NT2/D1 (cell line): ENCODE measurements around the gene TSR3.

Experiments used
- DNase-seq: peaks from one replicate; pipeline ENCODE4 v3.0.0-alpha.2; 2011; ENCODE audit warnings: low read depth, low spot score
- H3K27me3 ChIP-seq: 2 replicates; pipeline ENCODE4 v1.6.0; 2011; ENCODE audit warnings: mild to moderate bottlenecking; ENCODE audit not compliant: insufficient read length, insufficient read depth
- H3K36me3 ChIP-seq: 2 replicates; pipeline ENCODE4 v1.6.1; 2011; ENCODE audit warnings: mild to moderate bottlenecking, low read length, mixed read lengths; ENCODE audit not compliant: insufficient read depth, insufficient read length
- H3K4me1 ChIP-seq: 2 replicates; pipeline ENCODE4 v1.5.1; 2011; ENCODE audit not compliant: insufficient read depth, insufficient read length
- H3K4me3 ChIP-seq: 2 replicates; pipeline ENCODE4 v1.5.1; 2011; ENCODE audit warnings: low read depth; ENCODE audit not compliant: insufficient read length
- H3K9ac ChIP-seq: 2 replicates; pipeline ENCODE4 v1.6.0; 2011; ENCODE audit warnings: low read depth; ENCODE audit not compliant: insufficient read length
- H3K9me3 ChIP-seq: 2 replicates; pipeline ENCODE4 v1.5.1; 2011; ENCODE audit warnings: mild to moderate bottlenecking, low read length; ENCODE audit not compliant: insufficient read depth
- SUZ12 ChIP-seq: IDR thresholded peaks from 2 replicates; pipeline ENCODE4 v1.6.1; 2011; ENCODE audit not compliant: insufficient read length, insufficient read depth; ENCODE audit errors: extremely low read depth
- YY1 ChIP-seq: IDR thresholded peaks from 2 replicates; pipeline ENCODE4 v1.6.1; 2011; ENCODE audit not compliant: insufficient read length, insufficient read depth
- ZNF274 ChIP-seq: IDR thresholded peaks from 2 replicates; pipeline ENCODE4 v1.6.1; 2011; ENCODE audit warnings: mild to moderate bottlenecking, low read depth, low read length

TSR3 gene

GRCh38 chr16:1375741-1376410 is 24.2 kb upstream of the TSR3 start:
- no peak for DNase-seq
- peak overlapping the region; percentile 8 for H3K9ac ChIP-seq
- H3K4me1 ChIP-seq: peaks cover 26% of the 10 kb centered on the region
- TF ChIP-seq ZNF274 (no peak), YY1 (no peak), SUZ12 (no peak)
- H3K36me3 ChIP-seq: peaks cover 47% of the 10 kb centered on the region
- no peak overlapping the region for H3K4me3 ChIP-seq
- no peaks in the 10 kb centered on the region for H3K9me3 ChIP-seq
- peaks cover 3% of the 10 kb centered on the region for H3K27me3 ChIP-seq

GRCh38 chr16:1375298-1375640 is 23.6 kb upstream of the TSR3 start:
- Histone ChIP-seq H3K27me3 (peaks cover 3% of the 10 kb centered on the region), H3K36me3 (peaks cover 50% of the 10 kb centered on the region), H3K9me3 (no peaks in the 10 kb centered on the region), H3K9ac (peak overlapping the region; percentile 8), H3K4me1 (peaks cover 26% of the 10 kb centered on the region), H3K4me3 (no peak overlapping the region)
- no peak for TF ChIP-seq SUZ12
- no peak for TF ChIP-seq YY1
- no peak for TF ChIP-seq ZNF274
- DNase-seq: no peak

GRCh38 chr16:1374418-1375297 is 23.0 kb upstream of the TSR3 start:
- Histone ChIP-seq H3K36me3 (peaks cover 56% of the 10 kb centered on the region), H3K4me1 (peaks cover 26% of the 10 kb centered on the region)
- TF ChIP-seq YY1: no peak
- TF ChIP-seq ZNF274: no peak
- no peak for TF ChIP-seq SUZ12

GRCh38 chr16:1372292-1372950 is 20.7 kb upstream of the TSR3 start:
- DNase-seq: no peak
- TF ChIP-seq SUZ12 (no peak), YY1 (no peak)
- Histone ChIP-seq H3K4me3 (no peak overlapping the region), H3K9ac (no peak overlapping the region), H3K27me3 (no peaks in the 10 kb centered on the region), H3K36me3 (peaks cover 59% of the 10 kb centered on the region), H3K4me1 (peaks cover 17% of the 10 kb centered on the region), H3K9me3 (no peaks in the 10 kb centered on the region)

More at GRCh38 chr16:1374418-1375297, 23.0 kb upstream of the TSR3 start:
- Histone ChIP-seq H3K27me3 (peaks cover 3% of the 10 kb centered on the region), H3K4me3 (no peak overlapping the region), H3K9ac (peak overlapping the region; percentile 17), H3K9me3 (no peaks in the 10 kb centered on the region)
- no peak for DNase-seq

- Histone ChIP-seq H3K4me1 (peaks cover 14% of the 10 kb centered on the region), H3K36me3 (peaks cover 62% of the 10 kb centered on the region)
Measured at GRCh38 chr16:1371054-1371978, 19.6 kb upstream of the TSR3 start.

GRCh38 chr16:1367486-1368174 is 16.0 kb upstream of the TSR3 start:
- Histone ChIP-seq H3K9me3 (no peaks in the 10 kb centered on the region), H3K27me3 (no peaks in the 10 kb centered on the region), H3K4me1 (peaks cover 5% of the 10 kb centered on the region), H3K36me3 (peaks cover 76% of the 10 kb centered on the region), H3K9ac (no peak overlapping the region), H3K4me3 (no peak overlapping the region)
- TF ChIP-seq SUZ12 (no peak), ZNF274 (no peak), YY1 (no peak)
- DNase-seq: no peak

More at GRCh38 chr16:1371054-1371978, 19.6 kb upstream of the TSR3 start:
- no peak overlapping the region for H3K9ac ChIP-seq
- H3K27me3 ChIP-seq: no peaks in the 10 kb centered on the region
- H3K9me3 ChIP-seq: no peaks in the 10 kb centered on the region
- no peak overlapping the region for H3K4me3 ChIP-seq
- TF ChIP-seq YY1 (no peak), ZNF274 (no peak), SUZ12 (no peak)
- DNase-seq: no peak
